GM23338 (cell line): Measurements from ENCODE around the gene KIF5A. TPM values are rescaled to one million over a fixed set of nuclear protein-coding genes. Genes with fewer than 3 reads are reported as not detected.

Experiments
- ATAC-seq: fragments of 200-7000 bp; cut with Tn5 transposase; 3 replicates; pipeline ENCODE4 v1.9.1; 2020
- DNase-seq: peaks from one replicate; pipeline ENCODE4 v3.0.0-alpha.2; 2015; ENCODE audit warnings: low spot score
- H2AFZ ChIP-seq: fragments of 200-600 bp; sonication (generic); 2 replicates; pipeline ENCODE4 v1.8.0; 2016; ENCODE audit warnings: antibody characterized with exemption, mild to moderate bottlenecking, moderate library complexity
- H3F3A ChIP-seq: fragments of 200-600 bp; sonication (generic); replicated peaks from 2 replicates; pipeline ENCODE4 v1.8.0; 2017; ENCODE audit warnings: antibody characterized with exemption, mixed run types, low read depth
- H3K27ac ChIP-seq: fragments of 200-600 bp; sonication (generic); 2 replicates; pipeline ENCODE4 v1.6.1; 2016; ENCODE audit warnings: low read depth
- H3K27me3 ChIP-seq: fragments of 200-600 bp; sonication (generic); 2 replicates; pipeline ENCODE4 v1.8.0; 2016; ENCODE audit warnings: mild to moderate bottlenecking, mixed run types, moderate library complexity; ENCODE audit not compliant: insufficient read depth
- H3K36me3 ChIP-seq: fragments of 200-600 bp; sonication (generic); 2 replicates; pipeline ENCODE4 v1.8.0; 2016; ENCODE audit warnings: mild to moderate bottlenecking; ENCODE audit not compliant: insufficient read depth
- H3K4me1 ChIP-seq: fragments of 200-600 bp; sonication (generic); 2 replicates; pipeline ENCODE4 v1.8.0; 2016; ENCODE audit warnings: mild to moderate bottlenecking, moderate library complexity; ENCODE audit not compliant: insufficient read depth
- H3K4me2 ChIP-seq: fragments of 200-600 bp; sonication (generic); 2 replicates; pipeline ENCODE4 v1.7.1; 2017; ENCODE audit warnings: mixed run types
- H3K4me3 ChIP-seq: fragments of 200-600 bp; sonication (generic); 2 replicates; pipeline ENCODE4 v1.6.1; 2016; ENCODE audit warnings: mixed run types
- H3K79me2 ChIP-seq: fragments of 200-600 bp; sonication (generic); replicated peaks from 2 replicates; pipeline ENCODE4 v1.8.0; 2017; ENCODE audit warnings: mild to moderate bottlenecking; ENCODE audit not compliant: insufficient read depth
- H3K9me2 ChIP-seq: fragments of 200-600 bp; sonication (generic); 2 replicates; pipeline ENCODE4 v1.8.0; 2017; ENCODE audit not compliant: insufficient read depth
- H4K20me1 ChIP-seq: fragments of 200-600 bp; sonication (generic); replicated peaks from 2 replicates; pipeline ENCODE4 v1.8.0; 2017; ENCODE audit warnings: mild to moderate bottlenecking; ENCODE audit not compliant: insufficient read depth
- H3K27ac Mint-ChIP-seq: 2 replicates; pipeline ENCODE4 v1.8.0; 2020; ENCODE audit warnings: inconsistent platforms, mild to moderate bottlenecking, moderate library complexity, mixed read lengths
- H3K27me3 Mint-ChIP-seq: 3 replicates; pipeline ENCODE4 v1.8.0; 2022; ENCODE audit warnings: low read depth, mild to moderate bottlenecking, moderate library complexity, mixed read lengths, inconsistent platforms; ENCODE audit not compliant: insufficient read depth, poor library complexity
- H3K36me3 Mint-ChIP-seq: 3 replicates; pipeline ENCODE4 v1.8.0; 2021; ENCODE audit warnings: low read depth, mild to moderate bottlenecking, inconsistent platforms, moderate library complexity, mixed read lengths
- H3K4me1 Mint-ChIP-seq: 3 replicates; pipeline ENCODE4 v1.8.0; 2020; ENCODE audit warnings: mild to moderate bottlenecking, inconsistent platforms, mixed read lengths
- H3K4me3 Mint-ChIP-seq: 3 replicates; pipeline ENCODE4 v1.8.0; 2021; ENCODE audit warnings: moderate library complexity, mild to moderate bottlenecking, inconsistent platforms, mixed read lengths
- H3K9me3 Mint-ChIP-seq: 3 replicates; pipeline ENCODE4 v1.8.0; 2020; ENCODE audit warnings: moderate library complexity, mild to moderate bottlenecking, inconsistent platforms, mixed read lengths
- CREB1 ChIP-seq: fragments of 250-450 bp; sonication (Bioruptor Pico); IDR thresholded peaks from 2 replicates; pipeline ENCODE4 v1.5.0; 2020; ENCODE audit warnings: low read depth, mild to moderate bottlenecking, moderate library complexity
- EZH2 ChIP-seq: fragments of 200-600 bp; sonication (generic); IDR thresholded peaks from one replicate; pipeline ENCODE4 v1.8.0; 2017; ENCODE audit warnings: antibody characterized with exemption, mild to moderate bottlenecking, low read depth; ENCODE audit not compliant: unreplicated experiment
- EZH2phosphoT487 ChIP-seq: fragments of 200-600 bp; sonication (generic); IDR thresholded peaks from one replicate; pipeline ENCODE4 v1.8.1; 2018; ENCODE audit warnings: antibody characterized with exemption; ENCODE audit not compliant: unreplicated experiment
- JUNB ChIP-seq: IDR thresholded peaks from one replicate; pipeline ENCODE4 v1.6.1; 2016; ENCODE audit warnings: antibody characterized with exemption; ENCODE audit not compliant: unreplicated experiment
- NANOG ChIP-seq: IDR thresholded peaks from 2 replicates; pipeline ENCODE4 v1.6.1; 2016; ENCODE audit warnings: antibody characterized with exemption, borderline replicate concordance
- POLR2AphosphoS5 ChIP-seq: IDR thresholded peaks from 2 replicates; pipeline ENCODE4 v1.6.1; 2016; ENCODE audit warnings: antibody characterized with exemption, low read depth
- ZNF114 ChIP-seq: fragments of 250-450 bp; sonication (Bioruptor Pico); IDR thresholded peaks from 2 replicates; pipeline ENCODE4 v1.5.0; 2020; ENCODE audit warnings: mild to moderate bottlenecking, moderate library complexity
- ZNF331 ChIP-seq: fragments of 250-450 bp; sonication (Bioruptor Pico); IDR thresholded peaks from 2 replicates; pipeline ENCODE4 v1.5.0; 2020; ENCODE audit warnings: low read depth, mild to moderate bottlenecking, moderate library complexity
- polyA plus RNA-seq: library from polyadenylated mRNA; unstranded; fragments of >200 nt; fragmentation: Nextera tagmentation; extraction: Ambion mirVana; gene quantifications from 2 replicates; pipeline ENCODE4 v1.2.1, GENCODE V29; 2016
- total RNA-seq: library from RNA; depleted of rRNA; stranded (reverse); fragments of >200 nt; shearing (Covaris generic); gene quantifications from 2 replicates; pipeline ENCODE4 v1.2.3, GENCODE V29; 2014
- TF ChIP-seq, protein P1 (sequence below): IDR thresholded peaks from one replicate; pipeline ENCODE4 v1.6.1; 2018; ENCODE audit warnings: antibody characterized with exemption; ENCODE audit not compliant: unreplicated experiment
- TF ChIP-seq, protein P2 (sequence below): IDR thresholded peaks from 2 replicates; pipeline ENCODE4 v1.6.1; 2016; ENCODE audit warnings: antibody characterized with exemption
- TF ChIP-seq, protein P3 (sequence below): fragments of 250-450 bp; sonication (Bioruptor Pico); IDR thresholded peaks from 2 replicates; pipeline ENCODE4 v1.5.0; 2020; ENCODE audit warnings: mild to moderate bottlenecking, moderate library complexity

The KIF5A gene
- total and polyA plus RNA-seq, 2 experiments from 2014 or later: 11.1 to 21.3 TPM

DNA sequence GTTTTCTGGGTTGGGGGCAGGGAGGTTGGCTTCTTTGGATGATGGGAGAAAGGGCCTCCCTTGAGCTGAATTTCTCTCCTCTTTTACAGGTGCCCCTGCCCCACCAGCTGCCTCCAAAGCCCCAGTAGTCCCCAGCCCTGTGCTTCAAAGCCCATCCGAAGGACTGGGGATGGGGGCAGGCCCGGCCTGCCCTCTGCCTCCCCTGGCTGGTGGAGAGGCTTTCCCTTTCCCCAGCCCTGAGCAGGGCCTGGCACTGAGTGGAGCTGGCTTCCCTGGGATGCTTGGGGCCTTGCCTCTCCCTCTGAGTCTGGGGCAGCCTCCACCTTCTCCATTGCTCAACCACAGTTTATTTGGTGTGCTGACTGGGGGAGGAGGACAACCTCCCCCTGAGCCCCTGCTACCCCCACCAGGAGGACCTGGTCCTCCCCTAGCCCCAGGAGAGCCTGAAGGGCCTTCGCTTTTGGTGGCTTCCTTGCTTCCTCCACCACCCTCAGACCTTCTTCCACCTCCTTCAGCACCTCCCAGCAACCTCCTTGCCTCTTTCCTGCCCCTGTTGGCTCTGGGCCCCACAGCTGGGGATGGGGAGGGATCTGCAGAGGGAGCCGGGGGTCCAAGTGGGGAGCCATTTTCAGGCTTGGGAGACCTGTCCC lies 23.2 kb upstream of the KIF5A start:
- Mint-ChIP-seq H3K4me3 (no peak overlapping the region), H3K9me3 (no peaks in the 10 kb centered on the region; the same call in 2 of the 3 replicates), H3K36me3 (peaks cover 38% of the 10 kb centered on the region), H3K27me3 (peaks cover 31% of the 10 kb centered on the region), H3K4me1 (peaks cover 35% of the 10 kb centered on the region), H3K27ac (no peak overlapping the region)
- no peak overlapping the region for H3K4me2 ChIP-seq
- TF ChIP-seq EZH2: no peak
- TF ChIP-seq, protein P1, sequence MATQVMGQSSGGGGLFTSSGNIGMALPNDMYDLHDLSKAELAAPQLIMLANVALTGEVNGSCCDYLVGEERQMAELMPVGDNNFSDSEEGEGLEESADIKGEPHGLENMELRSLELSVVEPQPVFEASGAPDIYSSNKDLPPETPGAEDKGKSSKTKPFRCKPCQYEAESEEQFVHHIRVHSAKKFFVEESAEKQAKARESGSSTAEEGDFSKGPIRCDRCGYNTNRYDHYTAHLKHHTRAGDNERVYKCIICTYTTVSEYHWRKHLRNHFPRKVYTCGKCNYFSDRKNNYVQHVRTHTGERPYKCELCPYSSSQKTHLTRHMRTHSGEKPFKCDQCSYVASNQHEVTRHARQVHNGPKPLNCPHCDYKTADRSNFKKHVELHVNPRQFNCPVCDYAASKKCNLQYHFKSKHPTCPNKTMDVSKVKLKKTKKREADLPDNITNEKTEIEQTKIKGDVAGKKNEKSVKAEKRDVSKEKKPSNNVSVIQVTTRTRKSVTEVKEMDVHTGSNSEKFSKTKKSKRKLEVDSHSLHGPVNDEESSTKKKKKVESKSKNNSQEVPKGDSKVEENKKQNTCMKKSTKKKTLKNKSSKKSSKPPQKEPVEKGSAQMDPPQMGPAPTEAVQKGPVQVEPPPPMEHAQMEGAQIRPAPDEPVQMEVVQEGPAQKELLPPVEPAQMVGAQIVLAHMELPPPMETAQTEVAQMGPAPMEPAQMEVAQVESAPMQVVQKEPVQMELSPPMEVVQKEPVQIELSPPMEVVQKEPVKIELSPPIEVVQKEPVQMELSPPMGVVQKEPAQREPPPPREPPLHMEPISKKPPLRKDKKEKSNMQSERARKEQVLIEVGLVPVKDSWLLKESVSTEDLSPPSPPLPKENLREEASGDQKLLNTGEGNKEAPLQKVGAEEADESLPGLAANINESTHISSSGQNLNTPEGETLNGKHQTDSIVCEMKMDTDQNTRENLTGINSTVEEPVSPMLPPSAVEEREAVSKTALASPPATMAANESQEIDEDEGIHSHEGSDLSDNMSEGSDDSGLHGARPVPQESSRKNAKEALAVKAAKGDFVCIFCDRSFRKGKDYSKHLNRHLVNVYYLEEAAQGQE: no peak
- no peak for TF ChIP-seq ZNF331 (CRISPR knock-in tag)
- no peak for TF ChIP-seq NANOG
- TF ChIP-seq CREB1: no peak
- TF ChIP-seq JUNB: no peak
- TF ChIP-seq ZNF114: no peak
- TF ChIP-seq POLR2AphosphoS5: no peak
- TF ChIP-seq, protein P2, sequence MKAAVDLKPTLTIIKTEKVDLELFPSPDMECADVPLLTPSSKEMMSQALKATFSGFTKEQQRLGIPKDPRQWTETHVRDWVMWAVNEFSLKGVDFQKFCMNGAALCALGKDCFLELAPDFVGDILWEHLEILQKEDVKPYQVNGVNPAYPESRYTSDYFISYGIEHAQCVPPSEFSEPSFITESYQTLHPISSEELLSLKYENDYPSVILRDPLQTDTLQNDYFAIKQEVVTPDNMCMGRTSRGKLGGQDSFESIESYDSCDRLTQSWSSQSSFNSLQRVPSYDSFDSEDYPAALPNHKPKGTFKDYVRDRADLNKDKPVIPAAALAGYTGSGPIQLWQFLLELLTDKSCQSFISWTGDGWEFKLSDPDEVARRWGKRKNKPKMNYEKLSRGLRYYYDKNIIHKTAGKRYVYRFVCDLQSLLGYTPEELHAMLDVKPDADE: no peak
- no peak for ATAC-seq
- H3K27ac ChIP-seq: no peak overlapping the region
- peaks cover 17% of the 10 kb centered on the region for H4K20me1 ChIP-seq
- H3F3A ChIP-seq: peaks cover 24% of the 10 kb centered on the region
- H2AFZ ChIP-seq: no peak overlapping the region
- no peaks in the 10 kb centered on the region for H3K9me2 ChIP-seq
- H3K36me3 ChIP-seq: peaks cover 9% of the 10 kb centered on the region
- H3K4me1 ChIP-seq: peaks cover 19% of the 10 kb centered on the region
- H3K79me2 ChIP-seq: 0 out of 2 replicates have a peak, but pooled peaks cover 7% of the 10 kb centered on the region
- no peak overlapping the region for H3K4me3 ChIP-seq
- no peaks in the 10 kb centered on the region for H3K27me3 ChIP-seq
- no peak for DNase-seq

DNA sequence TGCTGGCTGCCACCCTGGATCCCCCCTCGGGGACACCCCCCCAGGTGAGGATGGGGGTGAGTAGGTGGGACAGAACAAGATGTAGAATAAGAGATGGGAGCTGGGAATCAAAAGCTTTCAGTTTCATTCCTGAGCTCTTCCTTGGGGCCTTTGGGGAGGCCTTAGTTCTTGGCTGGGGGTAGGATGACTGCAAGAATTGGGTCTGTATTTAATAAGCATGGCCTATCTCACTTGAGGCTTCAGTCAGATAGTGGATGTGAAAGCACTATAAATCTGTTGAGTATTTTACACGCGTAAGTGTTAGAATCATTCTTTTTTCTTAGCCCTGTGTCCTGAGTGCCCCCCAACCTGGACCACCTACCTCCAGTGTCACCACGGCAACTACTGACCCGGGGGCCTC lies 22.7 kb upstream of the KIF5A start:
- peaks cover 44% of the 10 kb centered on the region for H3K36me3 Mint-ChIP-seq
- peaks cover 30% of the 10 kb centered on the region for H3K4me1 Mint-ChIP-seq
- Histone ChIP-seq H3K9me2 (no peaks in the 10 kb centered on the region), H4K20me1 (peaks cover 17% of the 10 kb centered on the region), H2AFZ (no peak overlapping the region), H3F3A (peaks cover 20% of the 10 kb centered on the region), H3K4me1 (peaks cover 14% of the 10 kb centered on the region), H3K4me2 (no peak overlapping the region), H3K27me3 (no peaks in the 10 kb centered on the region), H3K36me3 (peaks cover 9% of the 10 kb centered on the region), H3K79me2 (0 out of 2 replicates have a peak, but pooled peaks cover 7% of the 10 kb centered on the region), H3K27ac (no peak overlapping the region), H3K4me3 (no peak overlapping the region)
- TF ChIP-seq, protein P3, sequence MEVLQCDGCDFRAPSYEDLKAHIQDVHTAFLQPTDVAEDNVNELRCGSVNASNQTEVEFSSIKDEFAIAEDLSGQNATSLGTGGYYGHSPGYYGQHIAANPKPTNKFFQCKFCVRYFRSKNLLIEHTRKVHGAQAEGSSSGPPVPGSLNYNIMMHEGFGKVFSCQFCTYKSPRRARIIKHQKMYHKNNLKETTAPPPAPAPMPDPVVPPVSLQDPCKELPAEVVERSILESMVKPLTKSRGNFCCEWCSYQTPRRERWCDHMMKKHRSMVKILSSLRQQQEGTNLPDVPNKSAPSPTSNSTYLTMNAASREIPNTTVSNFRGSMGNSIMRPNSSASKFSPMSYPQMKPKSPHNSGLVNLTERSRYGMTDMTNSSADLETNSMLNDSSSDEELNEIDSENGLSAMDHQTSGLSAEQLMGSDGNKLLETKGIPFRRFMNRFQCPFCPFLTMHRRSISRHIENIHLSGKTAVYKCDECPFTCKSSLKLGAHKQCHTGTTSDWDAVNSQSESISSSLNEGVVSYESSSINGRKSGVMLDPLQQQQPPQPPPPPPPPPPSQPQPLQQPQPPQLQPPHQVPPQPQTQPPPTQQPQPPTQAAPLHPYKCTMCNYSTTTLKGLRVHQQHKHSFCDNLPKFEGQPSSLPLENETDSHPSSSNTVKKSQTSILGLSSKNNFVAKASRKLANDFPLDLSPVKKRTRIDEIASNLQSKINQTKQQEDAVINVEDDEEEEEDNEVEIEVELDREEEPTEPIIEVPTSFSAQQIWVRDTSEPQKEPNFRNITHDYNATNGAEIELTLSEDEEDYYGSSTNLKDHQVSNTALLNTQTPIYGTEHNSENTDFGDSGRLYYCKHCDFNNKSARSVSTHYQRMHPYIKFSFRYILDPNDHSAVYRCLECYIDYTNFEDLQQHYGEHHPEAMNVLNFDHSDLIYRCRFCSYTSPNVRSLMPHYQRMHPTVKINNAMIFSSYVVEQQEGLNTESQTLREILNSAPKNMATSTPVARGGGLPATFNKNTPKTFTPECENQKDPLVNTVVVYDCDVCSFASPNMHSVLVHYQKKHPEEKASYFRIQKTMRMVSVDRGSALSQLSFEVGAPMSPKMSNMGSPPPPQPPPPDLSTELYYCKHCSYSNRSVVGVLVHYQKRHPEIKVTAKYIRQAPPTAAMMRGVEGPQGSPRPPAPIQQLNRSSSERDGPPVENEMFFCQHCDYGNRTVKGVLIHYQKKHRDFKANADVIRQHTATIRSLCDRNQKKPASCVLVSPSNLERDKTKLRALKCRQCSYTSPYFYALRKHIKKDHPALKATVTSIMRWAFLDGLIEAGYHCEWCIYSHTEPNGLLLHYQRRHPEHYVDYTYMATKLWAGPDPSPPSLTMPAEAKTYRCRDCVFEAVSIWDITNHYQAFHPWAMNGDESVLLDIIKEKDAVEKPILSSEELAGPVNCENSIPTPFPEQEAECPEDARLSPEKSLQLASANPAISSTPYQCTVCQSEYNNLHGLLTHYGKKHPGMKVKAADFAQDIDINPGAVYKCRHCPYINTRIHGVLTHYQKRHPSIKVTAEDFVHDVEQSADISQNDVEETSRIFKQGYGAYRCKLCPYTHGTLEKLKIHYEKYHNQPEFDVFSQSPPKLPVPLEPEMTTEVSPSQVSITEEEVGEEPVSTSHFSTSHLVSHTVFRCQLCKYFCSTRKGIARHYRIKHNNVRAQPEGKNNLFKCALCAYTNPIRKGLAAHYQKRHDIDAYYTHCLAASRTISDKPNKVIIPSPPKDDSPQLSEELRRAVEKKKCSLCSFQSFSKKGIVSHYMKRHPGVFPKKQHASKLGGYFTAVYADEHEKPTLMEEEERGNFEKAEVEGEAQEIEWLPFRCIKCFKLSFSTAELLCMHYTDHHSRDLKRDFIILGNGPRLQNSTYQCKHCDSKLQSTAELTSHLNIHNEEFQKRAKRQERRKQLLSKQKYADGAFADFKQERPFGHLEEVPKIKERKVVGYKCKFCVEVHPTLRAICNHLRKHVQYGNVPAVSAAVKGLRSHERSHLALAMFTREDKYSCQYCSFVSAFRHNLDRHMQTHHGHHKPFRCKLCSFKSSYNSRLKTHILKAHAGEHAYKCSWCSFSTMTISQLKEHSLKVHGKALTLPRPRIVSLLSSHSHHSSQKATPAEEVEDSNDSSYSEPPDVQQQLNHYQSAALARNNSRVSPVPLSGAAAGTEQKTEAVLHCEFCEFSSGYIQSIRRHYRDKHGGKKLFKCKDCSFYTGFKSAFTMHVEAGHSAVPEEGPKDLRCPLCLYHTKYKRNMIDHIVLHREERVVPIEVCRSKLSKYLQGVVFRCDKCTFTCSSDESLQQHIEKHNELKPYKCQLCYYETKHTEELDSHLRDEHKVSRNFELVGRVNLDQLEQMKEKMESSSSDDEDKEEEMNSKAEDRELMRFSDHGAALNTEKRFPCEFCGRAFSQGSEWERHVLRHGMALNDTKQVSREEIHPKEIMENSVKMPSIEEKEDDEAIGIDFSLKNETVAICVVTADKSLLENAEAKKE (CRISPR knock-in tag): no peak
- no peak for TF ChIP-seq JUNB
- no peak for TF ChIP-seq EZH2phosphoT487
- no peak for TF ChIP-seq CREB1
- no peak for TF ChIP-seq ZNF114
- peaks cover 28% of the 10 kb centered on the region for H3K27me3 Mint-ChIP-seq
- ATAC-seq (no peak), DNase-seq (no peak)
- H3K9me3 Mint-ChIP-seq: no peaks in the 10 kb centered on the region; the same call in 2 of the 3 replicates
- no peak overlapping the region for H3K27ac Mint-ChIP-seq
- H3K4me3 Mint-ChIP-seq: no peak overlapping the region; the same call in 2 of the 3 replicates
